Duodenal mucosa (tissue), 2 donors: ENCODE measurements around the gene AKAP6.

Experiments used
- H3K27ac ChIP-seq: one replicate; pipeline ENCODE4 v1.7.0; 2013; ENCODE audit warnings: low read depth, low read length
- H3K27me3 ChIP-seq, 2 donors: one replicate each; pipeline ENCODE4 v1.7.0; 2013; ENCODE audit warnings: low read length in 2 of 2, control low read depth in 1 of 2; ENCODE audit not compliant: insufficient read depth in 2 of 2, control insufficient read depth in 1 of 2
- H3K36me3 ChIP-seq, 2 donors: one replicate each; pipeline ENCODE4 v1.7.0; 2013; ENCODE audit warnings: low read length in 2 of 2, control low read depth in 1 of 2; ENCODE audit not compliant: insufficient read depth in 2 of 2, control insufficient read depth in 1 of 2
- H3K4me1 ChIP-seq, 2 donors: one replicate each; pipeline ENCODE4 v1.7.0; 2013; ENCODE audit warnings: low read length in 2 of 2, control low read depth in 1 of 2; ENCODE audit not compliant: insufficient read depth in 2 of 2, control insufficient read depth in 1 of 2
- H3K4me3 ChIP-seq, 2 donors: one replicate each; pipeline ENCODE4 v1.7.0; 2013; ENCODE audit warnings: low read length in 2 of 2, low read depth in 1 of 2
- H3K9ac ChIP-seq, 2 donors: one replicate each; pipeline ENCODE4 v1.7.0; 2013; ENCODE audit warnings: low read length in 2 of 2, low read depth in 1 of 2
- H3K9me3 ChIP-seq, 2 donors: one replicate each; pipeline ENCODE4 v1.7.0; 2013; ENCODE audit warnings: low read length in 2 of 2, control low read depth in 1 of 2; ENCODE audit not compliant: control insufficient read depth in 1 of 2

The AKAP6 gene

DNA sequence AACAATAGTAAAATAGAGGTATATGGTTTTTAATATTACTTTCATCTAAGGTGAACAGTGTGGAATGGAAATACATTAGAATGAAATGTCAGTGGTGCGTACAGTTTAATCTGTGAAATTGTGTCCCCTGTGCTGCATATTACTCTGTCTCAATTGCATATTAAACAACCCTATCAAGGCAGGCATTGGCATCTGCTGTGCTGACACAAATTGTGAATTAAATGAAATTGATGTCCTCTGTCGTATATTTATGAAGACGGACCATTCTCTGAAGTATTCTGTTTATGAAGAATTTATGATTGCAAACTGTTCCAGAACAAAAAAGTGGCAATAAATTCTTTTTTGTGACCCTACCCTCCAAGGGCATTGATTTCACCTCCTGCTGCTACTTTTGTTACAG, 405.2 kb downstream of the AKAP6 start:
- Histone ChIP-seq H3K9me3 (no peaks in the 10 kb centered on the region), H3K4me1 (no peaks in the 10 kb centered on the region), H3K27me3 (no peaks in the 10 kb centered on the region), H3K27ac (no peak overlapping the region), H3K36me3 (no peaks in the 10 kb centered on the region), H3K9ac (no peak overlapping the region), H3K4me3 (no peak overlapping the region)

DNA sequence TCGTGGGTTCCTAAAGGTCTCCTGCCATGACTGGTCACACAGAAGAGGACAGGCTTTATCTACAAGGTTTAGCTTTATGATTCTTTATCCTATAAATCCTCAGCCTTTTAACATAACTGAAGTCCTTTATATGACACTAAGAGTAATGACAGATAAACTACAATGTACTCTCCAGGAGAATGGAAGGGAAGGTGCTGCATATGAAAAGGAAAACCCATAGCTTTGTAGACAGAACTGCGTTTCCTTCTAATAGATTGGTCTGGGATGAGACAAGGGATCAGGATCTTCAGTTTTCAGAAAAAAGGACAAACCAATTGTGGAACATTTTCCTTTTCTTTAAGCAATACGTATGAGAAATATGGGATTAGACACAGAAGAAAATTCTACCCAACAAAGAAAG, 408.5 kb downstream of the AKAP6 start:
- H3K9ac ChIP-seq: no peak overlapping the region
- no peaks in the 10 kb centered on the region for H3K9me3 ChIP-seq
- no peaks in the 10 kb centered on the region for H3K36me3 ChIP-seq
- no peaks in the 10 kb centered on the region for H3K4me1 ChIP-seq
- H3K27ac ChIP-seq: no peak overlapping the region
- H3K27me3 ChIP-seq: no peaks in the 10 kb centered on the region
- no peak overlapping the region for H3K4me3 ChIP-seq

DNA sequence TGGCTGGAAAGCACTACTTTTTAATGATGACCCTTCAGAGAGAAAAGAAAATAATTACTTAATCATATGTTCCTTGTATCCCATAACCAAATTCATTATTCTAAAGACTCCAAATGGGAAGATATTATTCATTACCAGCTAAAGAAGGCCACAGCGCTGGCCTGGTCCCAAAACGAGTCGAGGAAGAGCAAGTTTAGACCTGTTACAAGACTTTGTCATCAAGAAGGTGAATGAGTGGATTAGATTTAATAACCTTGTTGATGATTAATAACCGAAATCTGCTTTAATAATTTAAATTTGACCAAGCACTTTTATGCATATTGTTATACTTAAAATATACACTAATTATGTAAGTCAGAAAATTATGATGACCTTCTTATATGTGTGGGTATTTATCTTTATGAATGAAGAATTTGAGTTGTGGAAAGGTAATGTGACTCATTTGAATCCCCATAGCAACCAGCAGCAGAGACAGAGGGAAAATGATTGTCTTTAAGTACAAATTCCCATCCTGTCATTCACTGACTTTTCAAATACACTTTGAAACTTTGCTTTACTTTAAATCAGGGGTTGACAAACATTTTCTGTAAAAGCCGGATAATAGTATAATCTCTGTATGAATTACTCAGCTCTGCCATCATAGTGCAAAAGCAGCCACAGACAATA, 409.2 kb downstream of the AKAP6 start:
- H3K9me3 ChIP-seq: no peaks in the 10 kb centered on the region
- H3K4me3 ChIP-seq: no peak overlapping the region
- no peaks in the 10 kb centered on the region for H3K4me1 ChIP-seq
- no peaks in the 10 kb centered on the region for H3K27me3 ChIP-seq
- no peak overlapping the region for H3K27ac ChIP-seq
- H3K9ac ChIP-seq: no peak overlapping the region
- H3K36me3 ChIP-seq: no peaks in the 10 kb centered on the region

DNA sequence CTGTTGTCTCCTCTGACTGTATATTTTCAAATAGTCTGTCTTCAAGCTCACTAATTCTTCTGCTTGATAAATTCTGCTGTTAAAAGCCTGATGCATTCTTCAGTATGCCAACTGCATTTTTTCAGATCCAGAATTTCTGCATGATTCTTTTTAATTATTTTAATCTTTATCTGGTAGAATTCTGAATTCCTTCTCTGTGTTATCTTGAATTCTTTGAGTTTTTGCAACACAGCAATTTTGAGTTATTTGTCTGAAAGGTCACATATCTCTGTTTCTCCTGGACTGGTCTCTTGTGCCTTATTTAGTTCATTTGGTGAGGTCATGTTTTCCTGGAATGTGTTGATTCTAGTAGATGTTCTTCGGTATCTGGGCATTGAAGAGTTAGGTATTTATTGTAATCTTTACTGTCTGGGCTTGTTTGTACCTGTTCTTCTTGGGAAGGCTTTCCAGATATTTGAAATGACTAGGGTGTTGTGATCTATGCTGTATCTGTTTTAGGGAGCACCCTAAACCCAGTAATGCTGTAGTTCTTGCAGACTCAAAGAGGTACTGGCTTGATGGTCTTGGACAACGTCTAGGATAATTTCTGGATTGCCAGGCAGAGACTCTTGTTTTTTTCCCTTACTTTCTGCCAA, 415.8 kb downstream of the AKAP6 start:
- no peak overlapping the region for H3K4me3 ChIP-seq
- H3K4me1 ChIP-seq: no peaks in the 10 kb centered on the region
- H3K9me3 ChIP-seq: no peaks in the 10 kb centered on the region
- H3K27me3 ChIP-seq: no peaks in the 10 kb centered on the region
- no peak overlapping the region for H3K9ac ChIP-seq
- H3K36me3 ChIP-seq: no peaks in the 10 kb centered on the region
- no peak overlapping the region for H3K27ac ChIP-seq

DNA sequence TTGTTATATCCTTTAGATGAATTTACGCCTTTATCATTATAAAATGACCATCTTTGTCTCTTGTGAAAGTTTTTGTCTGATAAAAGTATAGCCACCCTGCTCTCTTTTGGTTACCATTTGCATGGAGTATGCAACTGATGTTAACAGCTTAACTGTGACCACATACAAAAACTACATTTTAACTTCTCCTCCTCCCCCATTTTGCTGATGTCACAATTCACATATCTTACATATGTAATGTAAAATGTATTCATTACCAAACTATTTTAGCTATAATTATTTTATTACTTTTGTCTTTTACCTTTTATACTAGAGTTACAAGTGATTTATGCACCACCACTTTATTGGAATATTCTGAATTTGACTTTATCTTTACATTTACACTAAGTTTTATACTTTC, 425.1 kb downstream of the AKAP6 start:
- peaks cover 0 to 4% of the 10 kb centered on the region in 2 donors for H3K9me3 ChIP-seq
- H3K4me1 ChIP-seq: no peaks in the 10 kb centered on the region
- H3K9ac ChIP-seq: no peak overlapping the region
- no peak overlapping the region for H3K27ac ChIP-seq
- H3K4me3 ChIP-seq: no peak overlapping the region
- H3K27me3 ChIP-seq: no peaks in the 10 kb centered on the region
- no peaks in the 10 kb centered on the region for H3K36me3 ChIP-seq

DNA sequence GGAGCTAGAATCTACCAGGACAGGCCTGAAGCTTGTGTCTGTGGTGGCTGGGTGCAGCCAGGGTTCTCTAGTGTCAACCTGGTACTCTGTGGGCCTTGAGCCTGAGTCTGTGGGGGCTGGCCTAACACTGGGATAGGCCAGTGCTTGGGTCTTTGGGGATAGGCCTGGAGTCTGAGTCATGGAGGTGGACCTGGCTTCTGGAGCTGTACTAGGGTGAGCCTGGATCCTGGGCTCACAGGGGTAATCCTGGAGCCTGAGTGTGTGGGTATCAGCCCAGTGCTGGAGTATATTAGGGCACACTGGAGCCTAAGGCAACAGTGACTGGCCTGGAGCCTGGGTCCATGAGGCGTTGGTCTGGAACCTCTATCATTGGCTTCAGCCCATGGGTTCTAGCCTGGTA, 427.1 kb downstream of the AKAP6 start:
- H3K4me1 ChIP-seq: no peaks in the 10 kb centered on the region
- no peak overlapping the region for H3K27ac ChIP-seq
- no peak overlapping the region for H3K4me3 ChIP-seq
- no peaks in the 10 kb centered on the region for H3K36me3 ChIP-seq
- H3K9me3 ChIP-seq: peaks cover 0 to 4% of the 10 kb centered on the region in 2 donors
- H3K9ac ChIP-seq: no peak overlapping the region
- no peaks in the 10 kb centered on the region for H3K27me3 ChIP-seq

DNA sequence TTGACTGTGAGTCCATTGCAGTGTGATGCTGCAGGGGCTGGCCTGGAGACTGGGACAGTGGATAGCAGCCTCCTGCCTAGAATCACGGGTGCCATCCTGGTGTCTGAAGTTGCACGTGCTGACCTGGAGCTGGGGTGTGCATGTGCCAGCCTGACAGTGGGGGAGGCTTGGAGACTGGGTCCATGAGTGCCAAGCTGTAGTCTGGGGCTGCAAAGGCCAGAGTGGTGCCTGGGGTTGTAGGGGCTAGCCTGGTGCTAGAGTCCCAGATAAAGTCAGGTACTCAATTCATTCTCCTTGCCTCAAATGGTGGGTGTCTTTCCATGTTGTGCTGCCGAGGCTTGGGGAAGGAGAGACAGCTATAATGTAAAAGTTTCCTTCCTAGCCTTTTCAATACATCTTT, 427.7 kb downstream of the AKAP6 start:
- Histone ChIP-seq H3K4me3 (no peak overlapping the region), H3K27ac (no peak overlapping the region), H3K36me3 (no peaks in the 10 kb centered on the region), H3K9me3 (peaks cover 0 to 4% of the 10 kb centered on the region in 2 donors), H3K27me3 (no peaks in the 10 kb centered on the region), H3K9ac (no peak overlapping the region), H3K4me1 (no peaks in the 10 kb centered on the region)

DNA sequence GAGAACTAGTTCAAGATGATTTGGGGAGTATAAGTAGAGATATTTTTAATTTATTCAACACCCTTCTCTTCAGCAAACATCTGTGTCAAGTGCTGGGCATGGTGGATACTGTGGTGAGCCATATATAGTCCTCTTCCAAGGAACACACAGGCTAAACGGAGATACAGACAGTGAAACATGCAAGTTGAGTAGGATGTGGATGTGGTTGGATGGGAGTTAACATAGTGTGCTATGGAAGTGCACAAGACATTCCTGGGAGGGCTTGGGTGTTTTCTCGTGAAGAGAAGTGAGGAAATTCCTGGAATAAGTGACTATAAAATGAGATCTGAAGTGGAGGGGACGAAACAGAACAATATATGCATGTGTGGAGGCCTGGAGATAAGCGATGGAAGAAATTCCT, 428.5 kb downstream of the AKAP6 start:
- Histone ChIP-seq H3K27me3 (no peaks in the 10 kb centered on the region), H3K27ac (no peak overlapping the region), H3K4me1 (no peaks in the 10 kb centered on the region)

DNA sequence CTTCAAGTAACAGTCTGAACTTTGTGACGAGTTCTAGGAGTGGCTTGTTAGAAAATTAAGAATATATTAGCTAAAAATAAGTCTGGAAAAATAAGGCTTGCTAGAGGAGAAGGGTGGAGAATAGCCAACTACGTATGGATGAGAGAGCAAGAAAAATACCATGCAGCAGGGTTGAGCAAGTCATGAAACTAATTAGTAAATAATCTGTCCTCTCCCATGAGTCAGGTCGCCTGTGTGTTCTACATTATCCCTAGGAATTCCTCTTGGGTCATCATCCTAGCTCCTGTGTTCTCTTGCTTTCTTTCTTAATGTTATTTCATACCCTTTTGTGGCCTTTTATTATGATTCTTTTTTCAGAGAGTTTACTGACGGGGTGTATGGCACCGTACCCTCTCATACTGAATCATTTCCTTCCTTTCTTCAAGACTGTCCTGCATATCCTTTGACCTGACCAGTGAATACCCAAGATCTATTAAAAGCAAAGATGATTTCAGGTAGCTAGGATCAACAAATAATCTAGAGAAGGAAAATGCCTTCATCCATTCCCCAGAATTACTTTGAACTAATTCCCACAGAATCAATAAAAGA, 432.4 kb downstream of the AKAP6 start:
- Histone ChIP-seq H3K27ac (no peak overlapping the region), H3K27me3 (no peaks in the 10 kb centered on the region), H3K4me1 (no peaks in the 10 kb centered on the region), H3K4me3 (no peak overlapping the region), H3K9ac (no peak overlapping the region), H3K9me3 (no peaks in the 10 kb centered on the region), H3K36me3 (no peaks in the 10 kb centered on the region)

More for the DNA sequence above, 428.5 kb downstream of the AKAP6 start:
- Histone ChIP-seq H3K36me3 (no peaks in the 10 kb centered on the region), H3K9me3 (peaks cover 0 to 4% of the 10 kb centered on the region in 2 donors), H3K9ac (no peak overlapping the region), H3K4me3 (no peak overlapping the region)

DNA sequence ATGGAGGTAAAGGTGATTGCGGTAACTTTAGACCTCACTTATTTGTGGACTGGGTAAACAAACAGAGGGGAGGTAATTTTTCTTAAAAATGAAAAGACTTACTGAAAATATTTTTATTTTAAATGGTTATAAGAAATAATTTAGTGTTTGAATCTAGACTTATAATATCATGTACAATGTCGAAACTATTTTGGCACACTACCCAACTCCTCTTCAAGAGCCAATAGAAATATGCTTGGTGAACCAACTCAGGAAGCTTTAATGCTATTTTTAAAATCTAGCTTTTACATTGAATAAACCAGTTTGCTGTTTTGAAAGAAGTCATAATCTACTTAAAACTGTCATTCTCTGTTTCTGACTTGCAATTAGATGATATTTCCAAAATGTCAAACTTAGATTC, 433.8 kb downstream of the AKAP6 start:
- H3K9me3 ChIP-seq: no peaks in the 10 kb centered on the region
- no peaks in the 10 kb centered on the region for H3K4me1 ChIP-seq
- no peaks in the 10 kb centered on the region for H3K27me3 ChIP-seq
- no peak overlapping the region for H3K27ac ChIP-seq
- no peaks in the 10 kb centered on the region for H3K36me3 ChIP-seq
- H3K9ac ChIP-seq: no peak overlapping the region
- no peak overlapping the region for H3K4me3 ChIP-seq
